OCI-LY7 (cell line): ENCODE results near the gene RPH3AL. TPM values are rescaled to one million over a fixed set of nuclear protein-coding genes. Genes with fewer than 3 reads are reported as not detected.

Source experiments
- BruUV-seq: library from RNA; stranded (reverse); fragments of 400-500 nt; replicated peaks from 2 replicates; lab custom pipeline; 2021; lab: Mats Ljungman, UMichigan
- CTCF ChIA-PET: fragments of 300-600 bp; sonication (Branson Sonifier 250); formaldehyde crosslinking; loops from one replicate; lab custom pipeline; 2022; ENCODE audit warnings: antibody characterized with exemption; ENCODE audit not compliant: unreplicated experiment; lab: Charles Lee
- POLR2A ChIA-PET: fragments of 300-600 bp; sonication (Branson Sonifier 250); formaldehyde crosslinking; loops from one replicate; lab custom pipeline; 2022; ENCODE audit warnings: antibody characterized with exemption; lab: Charles Lee
- DNase-seq: peaks from one replicate; pipeline ENCODE4 v3.0.0-alpha.2; 2015; ENCODE audit warnings: low spot score
- H2AFZ ChIP-seq: fragments of 200-600 bp; sonication (generic), shearing (Covaris generic); 2 replicates; pipeline ENCODE4 v1.6.1; 2014; ENCODE audit warnings: mild to moderate bottlenecking, antibody characterized with exemption, low read length, moderate library complexity
- H3K27ac ChIP-seq: fragments of 200-600 bp; sonication (generic); 2 replicates; pipeline ENCODE4 v1.5.1; 2014; ENCODE audit warnings: mixed run types, low read depth, mild to moderate bottlenecking, moderate library complexity, low read length, inconsistent platforms; ENCODE audit not compliant: poor library complexity, severe bottlenecking
- H3K36me3 ChIP-seq: fragments of 200-600 bp; sonication (generic); 2 replicates; pipeline ENCODE4 v1.6.1; 2014; ENCODE audit warnings: mild to moderate bottlenecking, antibody characterized with exemption, low read length, moderate library complexity, mixed read lengths; ENCODE audit not compliant: insufficient read depth
- H3K4me1 ChIP-seq: fragments of 200-600 bp; sonication (generic); 2 replicates; pipeline ENCODE4 v1.5.1; 2014; ENCODE audit warnings: mild to moderate bottlenecking, low read length; ENCODE audit not compliant: insufficient read depth, poor library complexity, severe bottlenecking
- H3K4me2 ChIP-seq: fragments of 200-600 bp; sonication (generic); 2 replicates; pipeline ENCODE4 v1.6.1; 2014; ENCODE audit warnings: mild to moderate bottlenecking, low read length
- H3K4me3 ChIP-seq: fragments of 200-600 bp; sonication (generic); 2 replicates; pipeline ENCODE4 v1.5.1; 2014; ENCODE audit warnings: mild to moderate bottlenecking, low read depth, low read length; ENCODE audit not compliant: poor library complexity, severe bottlenecking
- H3K79me2 ChIP-seq: fragments of 200-600 bp; sonication (generic); 2 replicates; pipeline ENCODE4 v1.6.1; 2016; ENCODE audit warnings: low read depth, mild to moderate bottlenecking, low read length, moderate library complexity, mixed read lengths; ENCODE audit not compliant: insufficient read depth
- H3K9me2 ChIP-seq: fragments of 200-600 bp; sonication (generic); 2 replicates; pipeline ENCODE4 v1.6.1; 2016; ENCODE audit warnings: mild to moderate bottlenecking, low read length, mixed read lengths; ENCODE audit not compliant: insufficient read depth
- H3K9me3 ChIP-seq: fragments of 200-600 bp; sonication (generic); 2 replicates; pipeline ENCODE4 v1.6.1; 2014; ENCODE audit warnings: mild to moderate bottlenecking, mixed run types, low read length, mixed read lengths
- H4K20me1 ChIP-seq: fragments of 200-600 bp; sonication (generic); 2 replicates; pipeline ENCODE4 v1.6.1; 2014; ENCODE audit warnings: mild to moderate bottlenecking, antibody characterized with exemption, low read length, moderate library complexity, mixed read lengths; ENCODE audit not compliant: insufficient read depth
- EZH2phosphoT487 ChIP-seq: fragments of 200-600 bp; sonication (generic); IDR thresholded peaks from 2 replicates; pipeline ENCODE4 v1.6.1; 2018; ENCODE audit warnings: low read depth, borderline replicate concordance, mild to moderate bottlenecking, mixed run types, antibody characterized with exemption, low read length, moderate library complexity, mixed read lengths
- intact Hi-C: fragments of 100-400 bp; cut with micrococcal nuclease; formaldehyde crosslinking; loops from one replicate; pipeline ENCODE4 v1.10.0; 2022; ENCODE audit not compliant: unreplicated experiment
- total RNA-seq, 2 experiments: library from RNA; depleted of rRNA in 1 of 2; stranded (reverse); fragments of >200 nt in 1 of 2; shearing (Covaris generic) in 1 of 2; gene quantifications; 2 replicates each; pipeline ENCODE4 v1.2.3, GENCODE V29; 2014 to 2022
- TF ChIP-seq, protein P1 (sequence below): fragments of 200-600 bp; sonication (generic); conservative IDR thresholded peaks from 2 replicates; pipeline ENCODE4 v1.5.1; 2014; ENCODE audit warnings: mild to moderate bottlenecking, antibody characterized with exemption, low read length, moderate library complexity, mixed read lengths

The RPH3AL gene
- total RNA-seq, 2 experiments from 2014 or later: 1.0 to 2.2 TPM

- POLR2A ChIA-PET: no interaction called here
- no peaks in the 10 kb centered on the region for H4K20me1 ChIP-seq
- TF ChIP-seq EZH2phosphoT487: no peak
- TF ChIP-seq, protein P1, sequence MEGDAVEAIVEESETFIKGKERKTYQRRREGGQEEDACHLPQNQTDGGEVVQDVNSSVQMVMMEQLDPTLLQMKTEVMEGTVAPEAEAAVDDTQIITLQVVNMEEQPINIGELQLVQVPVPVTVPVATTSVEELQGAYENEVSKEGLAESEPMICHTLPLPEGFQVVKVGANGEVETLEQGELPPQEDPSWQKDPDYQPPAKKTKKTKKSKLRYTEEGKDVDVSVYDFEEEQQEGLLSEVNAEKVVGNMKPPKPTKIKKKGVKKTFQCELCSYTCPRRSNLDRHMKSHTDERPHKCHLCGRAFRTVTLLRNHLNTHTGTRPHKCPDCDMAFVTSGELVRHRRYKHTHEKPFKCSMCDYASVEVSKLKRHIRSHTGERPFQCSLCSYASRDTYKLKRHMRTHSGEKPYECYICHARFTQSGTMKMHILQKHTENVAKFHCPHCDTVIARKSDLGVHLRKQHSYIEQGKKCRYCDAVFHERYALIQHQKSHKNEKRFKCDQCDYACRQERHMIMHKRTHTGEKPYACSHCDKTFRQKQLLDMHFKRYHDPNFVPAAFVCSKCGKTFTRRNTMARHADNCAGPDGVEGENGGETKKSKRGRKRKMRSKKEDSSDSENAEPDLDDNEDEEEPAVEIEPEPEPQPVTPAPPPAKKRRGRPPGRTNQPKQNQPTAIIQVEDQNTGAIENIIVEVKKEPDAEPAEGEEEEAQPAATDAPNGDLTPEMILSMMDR: no peak
- H3K4me2 ChIP-seq: no peak overlapping the region
- no peak overlapping the region for H3K27ac ChIP-seq
- CTCF ChIA-PET: no interaction called here
- DNase-seq: no peak
- no peaks in the 10 kb centered on the region for H3K79me2 ChIP-seq
- H3K4me1 ChIP-seq: no peaks in the 10 kb centered on the region
- H3K9me2 ChIP-seq: no peaks in the 10 kb centered on the region
- H3K36me3 ChIP-seq: no peaks in the 10 kb centered on the region
- BruUV-seq: no TSS peak
- intact Hi-C loops: no loop called here
- no peak overlapping the region for H3K4me3 ChIP-seq
- H2AFZ ChIP-seq: no peak overlapping the region
- H3K9me3 ChIP-seq: no peaks in the 10 kb centered on the region
These were observed 18.8 kb downstream of the RPH3AL start for GRCh38 chr17:333626-334396.

DNA sequence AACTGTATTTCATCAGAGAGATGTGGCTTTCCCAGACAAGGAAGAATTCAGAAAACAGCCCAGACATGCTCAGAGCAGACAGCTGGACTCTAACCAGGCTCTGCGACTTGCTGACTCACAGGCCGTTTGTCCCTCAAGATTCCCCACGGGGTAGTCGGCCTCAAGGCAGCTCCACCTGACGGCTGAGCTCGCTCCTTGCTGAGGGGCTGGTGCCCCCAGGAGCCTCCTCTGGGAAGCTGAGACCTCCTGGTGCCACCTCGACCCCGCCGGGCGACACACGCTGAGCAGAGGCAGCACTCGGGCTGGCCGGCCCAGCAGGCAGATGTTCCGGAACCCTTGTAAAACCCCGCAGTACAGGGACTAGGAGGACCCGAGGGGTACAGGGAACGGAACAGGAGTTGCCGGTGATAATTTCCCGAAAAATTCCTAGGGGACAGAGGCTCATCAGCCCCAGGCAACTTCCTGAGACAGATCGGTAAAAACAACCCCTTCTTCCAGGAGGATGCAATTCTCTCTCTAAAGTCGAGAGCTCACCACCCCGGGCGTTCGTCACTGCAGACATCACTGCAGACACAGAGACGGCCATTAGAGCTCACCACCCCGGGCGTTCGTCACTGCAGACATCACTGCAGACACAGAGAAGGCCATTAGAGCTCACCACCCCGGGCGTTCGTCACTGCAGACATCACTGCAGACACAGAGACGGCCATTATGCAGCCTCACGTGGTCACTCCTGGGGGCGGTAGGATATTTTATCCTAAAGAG lies 19.9 kb downstream of the RPH3AL start:
- ChIA-PET CTCF (no interaction called here), POLR2A (no interaction called here)
- Histone ChIP-seq H3K9me3 (no peaks in the 10 kb centered on the region), H3K4me3 (no peak overlapping the region), H3K36me3 (no peaks in the 10 kb centered on the region), H3K9me2 (no peaks in the 10 kb centered on the region), H3K4me2 (no peak overlapping the region), H3K79me2 (no peaks in the 10 kb centered on the region), H4K20me1 (no peaks in the 10 kb centered on the region), H3K4me1 (no peaks in the 10 kb centered on the region), H3K27ac (no peak overlapping the region), H2AFZ (no peak overlapping the region)
- BruUV-seq: no TSS peak
- TF ChIP-seq EZH2phosphoT487: no peak
- TF ChIP-seq, protein P1: no peak
- DNase-seq: no peak
- intact Hi-C loops: no loop called here
